Hematopoietic multipotent progenitor cell (in vitro differentiated cells): ENCODE data around the gene MOV10L1. TPM values are rescaled to one million over a fixed set of nuclear protein-coding genes. Genes with fewer than 3 reads are reported as not detected.

Experiments used
- DNase-seq, 3 donors: peaks; one replicate each; pipeline ENCODE4 v3.0.0-alpha.2; 2011 to 2015; ENCODE audit warnings: low read depth in 2 of 3, low spot score in 2 of 3
- total RNA-seq: library from RNA; depleted of rRNA; stranded (reverse); fragments of >200 nt; gene quantifications from one replicate; pipeline ENCODE4 v1.2.3, GENCODE V29; 2012

MOV10L1 gene
- total RNA-seq, 1 donor: 0.27 TPM

DNA sequence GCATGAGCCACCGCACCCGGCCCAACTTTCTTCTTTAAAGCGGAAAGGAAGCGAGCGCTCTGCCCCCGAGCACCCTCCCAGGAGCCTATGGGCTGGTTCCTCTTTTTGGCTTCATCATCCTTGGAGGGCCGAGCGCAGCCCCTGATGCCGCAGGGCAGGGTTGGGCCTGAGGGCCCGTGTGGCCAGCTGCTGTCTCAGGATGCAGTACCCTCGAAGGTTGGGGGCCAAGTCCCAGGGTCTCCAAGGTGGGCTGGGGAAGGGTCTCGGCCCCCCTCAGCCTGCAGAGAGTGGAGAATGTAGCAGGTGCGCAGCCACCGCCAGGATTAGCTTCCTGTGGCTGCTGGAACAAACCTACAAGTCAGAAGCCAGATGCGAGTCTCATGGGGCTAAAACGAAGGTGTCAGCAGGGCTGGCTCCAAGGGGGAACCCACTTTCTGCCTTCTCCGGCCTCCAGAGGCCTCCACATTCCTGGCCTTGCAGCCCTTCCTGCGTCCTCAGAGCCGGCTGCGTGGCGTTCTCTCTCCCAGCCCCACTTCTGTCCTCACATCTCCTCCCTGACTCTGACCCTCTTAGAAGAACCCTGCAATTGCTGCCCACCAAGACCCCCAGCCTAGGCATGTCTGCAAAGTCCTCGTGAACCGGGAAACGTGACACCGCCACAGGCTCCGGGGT is 83.6 kb downstream of the MOV10L1 start:
- DNase-seq: peak in 1 of 3 donors; percentile 42

DNA sequence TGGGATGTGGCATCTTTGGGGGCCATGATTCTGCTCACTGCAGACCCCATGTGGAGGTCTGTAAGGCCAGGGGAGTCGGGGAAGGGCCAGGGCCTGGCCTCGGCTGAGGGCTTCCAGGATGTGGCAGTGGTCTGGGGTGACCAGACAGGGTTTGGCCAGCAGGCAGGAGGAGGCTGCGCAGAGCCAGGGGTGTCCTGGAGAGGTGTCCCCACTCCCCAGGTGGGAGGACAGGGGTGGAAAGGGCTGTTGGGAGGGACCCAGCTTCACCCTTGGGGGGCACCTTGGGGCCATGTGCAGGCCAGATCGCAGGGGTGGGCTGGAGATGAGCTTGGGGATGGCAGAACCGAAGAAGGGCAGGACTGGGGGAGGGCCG is 84.2 kb downstream of the MOV10L1 start:
- no peak for DNase-seq

DNA sequence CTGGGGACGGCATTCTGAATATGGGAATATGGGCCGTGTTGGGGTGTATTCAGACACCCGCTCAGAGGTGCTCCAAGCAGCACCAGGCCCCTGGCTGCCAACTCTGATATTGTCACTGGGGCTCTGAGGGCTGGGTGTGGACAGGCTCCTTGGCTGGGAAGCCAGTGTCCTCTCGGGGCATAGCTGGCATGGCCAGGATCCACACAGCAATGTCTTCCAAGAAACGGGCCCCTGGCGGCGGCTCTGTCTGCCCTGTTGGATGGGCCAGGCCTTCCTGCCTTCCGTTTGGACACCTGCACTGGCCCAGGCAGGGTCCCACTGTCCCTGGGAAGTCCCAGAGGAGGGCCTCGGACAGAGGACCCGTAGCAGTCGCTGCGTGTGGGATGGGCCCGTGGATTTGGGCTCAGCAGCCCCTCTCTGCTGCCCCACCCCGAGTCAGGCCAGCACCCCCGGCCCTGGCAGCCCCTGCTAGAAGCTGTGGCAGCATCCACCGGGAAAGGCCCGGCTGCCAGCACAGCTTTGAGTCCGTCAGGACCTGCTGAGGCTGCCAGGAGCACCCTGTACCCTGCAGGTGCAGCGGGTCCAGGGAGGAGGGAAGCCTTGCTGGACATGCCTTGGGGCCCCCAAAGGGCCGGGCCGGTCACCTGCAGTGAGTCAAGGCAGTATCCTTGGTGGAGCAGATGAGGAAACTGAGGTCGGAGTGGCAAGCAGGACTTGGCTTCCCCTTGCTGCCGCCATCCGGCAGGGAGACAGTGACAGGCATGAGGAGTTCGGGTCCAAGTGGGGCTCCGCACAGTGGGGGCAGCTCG is 84.8 kb downstream of the MOV10L1 start:
- no peak for DNase-seq

DNA sequence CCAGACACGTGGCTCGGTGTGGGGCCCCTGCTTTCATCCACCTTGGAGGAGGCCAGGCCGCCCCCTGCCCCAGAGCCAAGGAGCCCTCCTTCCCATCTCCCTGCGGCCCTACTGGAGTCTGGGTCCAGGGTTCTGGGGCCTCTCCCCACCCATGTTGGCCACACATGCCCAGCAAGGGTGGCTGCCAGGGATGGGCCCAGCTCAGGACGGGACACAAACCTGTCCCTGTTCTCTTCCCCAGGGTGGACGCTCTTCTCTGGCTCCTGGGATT is 85.3 kb downstream of the MOV10L1 start:
- DNase-seq: no peak

DNA sequence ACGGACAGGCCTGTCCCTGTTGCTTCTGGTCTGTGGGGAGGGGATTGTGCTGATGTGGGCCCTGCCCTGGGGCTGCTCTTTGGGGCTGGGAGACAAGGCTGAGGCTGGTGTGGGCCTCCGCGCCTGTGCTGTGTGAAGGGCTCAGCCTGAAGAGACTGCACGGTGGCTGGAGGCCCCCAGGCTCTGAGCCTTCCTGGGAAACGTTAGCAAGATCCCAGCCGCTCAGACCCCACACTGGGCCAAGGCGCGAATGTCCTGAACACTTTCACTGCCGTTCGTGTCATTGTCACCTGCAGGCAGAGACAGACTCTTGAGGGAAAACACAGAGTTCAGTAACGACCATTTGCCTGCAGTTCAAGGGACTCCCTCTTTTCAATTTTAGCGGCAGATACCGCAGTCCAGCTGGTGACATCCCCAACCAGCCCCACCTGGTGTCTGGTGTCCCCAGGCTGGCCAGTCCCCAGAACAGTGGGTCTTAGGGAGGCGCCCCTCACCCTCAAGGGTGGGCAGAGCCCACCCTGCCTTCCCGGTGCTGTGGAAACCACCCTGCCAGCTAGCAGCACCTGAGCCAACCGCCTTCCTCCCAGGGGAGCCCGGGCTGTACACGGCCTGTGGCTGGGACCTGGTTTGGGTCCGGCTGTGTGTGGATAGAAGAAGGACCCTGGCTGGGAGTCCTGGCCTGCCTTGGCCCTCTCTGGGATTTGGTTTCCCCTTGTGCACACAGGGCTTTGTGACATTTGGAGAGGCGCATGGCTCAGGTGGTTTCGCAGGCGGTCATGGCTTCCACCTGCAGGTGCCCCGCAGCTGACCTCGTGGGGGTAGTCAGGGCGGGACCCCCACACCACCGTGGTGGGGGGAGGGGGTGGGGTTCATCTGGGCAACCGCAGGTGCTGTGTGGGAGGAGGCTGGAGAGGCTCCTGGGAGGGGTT is 86.4 kb downstream of the MOV10L1 start:
- no peak for DNase-seq

DNA sequence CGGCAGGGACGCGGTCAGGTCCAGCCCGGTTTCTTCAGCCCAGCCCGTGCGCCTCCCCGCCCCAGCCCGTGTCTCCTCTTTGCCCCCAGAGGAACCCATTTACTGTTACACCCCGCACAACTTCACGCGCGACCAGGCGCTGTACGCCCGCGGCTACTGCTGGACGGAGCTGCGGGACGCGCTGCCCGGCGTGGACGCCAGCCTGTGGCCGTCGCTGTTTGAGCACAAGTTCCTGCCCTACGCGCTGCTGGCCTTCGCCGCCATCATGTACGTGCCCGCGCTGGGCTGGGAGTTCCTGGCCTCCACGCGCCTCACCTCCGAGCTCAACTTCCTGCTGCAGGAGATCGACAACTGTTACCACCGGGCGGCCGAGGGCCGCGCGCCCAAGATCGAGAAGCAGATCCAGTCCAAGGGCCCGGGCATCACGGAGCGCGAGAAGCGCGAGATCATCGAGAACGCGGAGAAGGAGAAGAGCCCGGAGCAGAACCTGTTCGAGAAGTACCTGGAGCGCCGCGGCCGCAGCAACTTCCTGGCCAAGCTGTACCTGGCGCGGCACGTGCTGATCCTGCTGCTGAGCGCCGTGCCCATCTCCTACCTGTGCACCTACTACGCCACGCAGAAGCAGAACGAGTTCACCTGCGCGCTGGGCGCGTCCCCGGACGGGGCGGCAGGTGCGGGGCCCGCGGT is 87.2 kb downstream of the MOV10L1 start:
- no peak for DNase-seq

DNA sequence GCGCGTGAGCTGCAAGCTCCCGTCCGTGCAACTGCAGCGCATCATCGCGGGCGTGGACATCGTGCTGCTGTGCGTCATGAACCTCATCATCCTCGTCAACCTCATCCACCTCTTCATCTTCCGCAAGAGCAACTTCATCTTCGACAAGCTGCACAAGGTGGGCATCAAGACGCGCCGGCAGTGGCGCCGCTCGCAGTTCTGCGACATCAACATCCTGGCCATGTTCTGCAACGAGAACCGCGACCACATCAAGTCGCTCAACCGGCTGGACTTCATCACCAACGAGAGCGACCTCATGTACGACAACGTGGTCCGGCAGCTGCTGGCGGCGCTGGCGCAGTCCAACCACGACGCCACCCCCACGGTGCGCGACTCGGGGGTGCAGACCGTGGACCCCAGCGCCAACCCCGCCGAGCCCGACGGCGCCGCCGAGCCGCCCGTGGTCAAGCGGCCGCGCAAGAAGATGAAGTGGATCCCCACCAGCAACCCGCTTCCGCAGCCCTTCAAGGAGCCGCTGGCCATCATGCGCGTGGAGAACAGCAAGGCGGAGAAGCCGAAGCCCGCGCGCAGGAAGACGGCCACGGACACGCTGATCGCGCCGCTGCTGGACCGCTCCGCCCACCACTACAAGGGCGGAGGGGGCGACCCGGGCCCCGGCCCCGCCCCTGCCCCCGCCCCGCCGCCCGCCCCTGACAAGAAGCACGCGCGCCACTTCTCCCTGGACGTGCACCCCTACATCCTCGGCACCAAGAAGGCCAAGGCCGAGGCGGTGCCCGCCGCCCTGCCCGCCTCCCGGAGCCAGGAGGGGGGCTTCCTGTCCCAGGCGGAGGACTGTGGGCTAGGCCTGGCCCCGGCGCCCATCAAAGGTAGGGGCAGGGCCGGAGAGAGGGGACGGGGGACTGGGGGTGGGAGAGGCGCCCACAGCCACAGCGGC is 88.0 kb downstream of the MOV10L1 start:
- DNase-seq: no peak

DNA sequence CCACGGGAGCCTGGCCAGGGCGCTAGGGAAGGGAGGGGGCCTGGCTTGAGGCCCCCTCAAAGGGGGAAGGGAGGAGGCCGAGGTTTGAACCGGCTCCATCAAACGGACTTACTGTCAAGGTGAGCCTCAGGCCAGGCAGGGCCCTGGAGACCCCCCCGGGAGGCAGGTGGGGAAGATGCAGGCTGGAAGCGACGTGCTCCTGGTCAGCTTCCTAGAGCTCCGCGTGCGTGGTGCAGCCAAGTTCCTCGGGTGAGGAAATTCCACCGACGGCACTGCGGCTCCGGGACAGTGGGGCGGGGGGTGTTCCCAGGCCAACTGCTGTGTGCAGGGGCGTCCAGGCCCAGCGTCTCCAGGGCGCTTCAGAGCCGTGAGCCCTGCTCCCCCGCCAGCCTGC is 88.7 kb downstream of the MOV10L1 start:
- no peak for DNase-seq

DNA sequence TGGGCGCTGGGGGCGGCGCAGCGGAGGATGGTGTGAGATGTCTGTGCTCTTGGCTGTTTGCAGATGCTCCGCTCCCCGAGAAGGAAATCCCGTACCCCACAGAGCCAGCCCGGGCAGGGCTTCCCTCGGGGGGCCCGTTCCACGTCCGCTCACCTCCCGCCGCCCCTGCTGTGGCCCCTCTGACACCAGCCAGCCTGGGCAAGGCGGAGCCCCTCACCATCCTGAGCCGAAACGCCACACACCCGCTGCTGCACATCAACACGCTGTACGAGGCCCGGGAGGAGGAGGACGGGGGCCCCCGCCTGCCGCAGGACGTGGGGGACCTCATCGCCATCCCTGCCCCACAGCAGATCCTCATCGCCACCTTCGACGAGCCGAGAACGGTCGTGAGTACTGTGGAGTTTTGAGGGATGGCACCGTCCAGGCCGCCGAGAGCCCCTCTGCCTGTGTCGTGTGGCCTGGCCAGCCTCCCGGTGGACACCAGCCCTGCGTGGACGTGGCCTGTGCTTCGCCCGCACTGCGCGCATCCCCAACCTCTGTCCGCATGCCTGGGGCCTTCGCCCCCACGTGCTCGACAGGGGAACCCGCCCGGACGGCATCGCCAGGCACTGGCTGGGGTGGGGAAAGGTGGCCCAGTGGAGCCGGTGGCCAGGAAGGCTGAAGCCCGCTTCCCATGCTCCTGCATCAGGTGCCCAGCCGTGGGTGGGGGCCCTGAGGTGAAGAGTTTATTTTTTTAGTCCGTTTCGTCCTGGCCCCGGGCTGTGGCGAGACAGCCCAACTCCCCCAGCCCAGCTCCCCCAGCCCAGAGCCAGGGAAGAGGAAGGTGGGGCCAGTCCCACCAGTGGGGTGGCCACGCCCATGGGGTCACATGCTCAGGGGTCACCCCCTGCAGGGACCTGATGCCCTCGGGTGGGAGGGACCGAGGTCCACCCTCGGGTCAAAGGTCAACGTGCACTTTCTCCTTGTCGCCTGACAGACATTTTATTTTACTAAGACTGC is 89.4 kb downstream of the MOV10L1 start:
- DNase-seq: no peak

DNA sequence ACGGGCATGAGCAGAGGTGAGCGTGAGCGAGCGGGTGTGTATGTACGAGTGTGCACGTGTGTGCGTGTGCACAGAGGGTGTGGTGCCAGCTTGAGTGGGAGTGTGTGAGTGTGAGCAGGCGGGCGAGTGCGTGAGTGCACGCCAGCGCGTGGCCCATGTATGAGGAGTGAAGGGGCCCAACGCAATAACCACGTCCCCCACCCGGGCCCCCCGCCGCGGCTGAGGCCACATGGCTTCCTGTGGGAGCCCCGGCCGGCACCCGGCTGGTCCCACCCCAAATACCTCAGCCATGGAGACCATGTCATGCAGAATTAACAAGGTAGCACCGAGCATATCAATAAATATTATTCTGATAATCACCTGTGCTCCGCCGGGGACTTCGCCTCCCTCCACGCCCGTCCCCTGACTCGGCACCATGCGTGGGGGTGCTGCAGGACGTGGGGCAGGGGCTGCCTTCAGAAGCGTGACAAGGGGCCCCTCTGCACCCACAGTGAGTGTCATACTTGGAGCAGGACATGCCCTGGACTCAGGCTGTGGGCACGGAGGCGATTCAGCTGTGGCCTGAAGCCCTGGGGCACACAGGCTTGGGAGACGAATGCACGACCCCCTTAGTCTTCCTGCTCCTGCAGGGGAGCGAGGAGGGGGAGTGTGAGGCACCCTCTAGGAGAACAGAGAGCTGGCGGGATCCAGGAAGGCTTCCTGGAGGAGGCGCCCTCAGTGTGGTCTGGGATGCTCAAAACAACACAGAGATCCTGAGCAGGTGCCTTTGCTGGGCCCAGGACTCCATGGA is 90.3 kb downstream of the MOV10L1 start:
- DNase-seq: no peak

DNA sequence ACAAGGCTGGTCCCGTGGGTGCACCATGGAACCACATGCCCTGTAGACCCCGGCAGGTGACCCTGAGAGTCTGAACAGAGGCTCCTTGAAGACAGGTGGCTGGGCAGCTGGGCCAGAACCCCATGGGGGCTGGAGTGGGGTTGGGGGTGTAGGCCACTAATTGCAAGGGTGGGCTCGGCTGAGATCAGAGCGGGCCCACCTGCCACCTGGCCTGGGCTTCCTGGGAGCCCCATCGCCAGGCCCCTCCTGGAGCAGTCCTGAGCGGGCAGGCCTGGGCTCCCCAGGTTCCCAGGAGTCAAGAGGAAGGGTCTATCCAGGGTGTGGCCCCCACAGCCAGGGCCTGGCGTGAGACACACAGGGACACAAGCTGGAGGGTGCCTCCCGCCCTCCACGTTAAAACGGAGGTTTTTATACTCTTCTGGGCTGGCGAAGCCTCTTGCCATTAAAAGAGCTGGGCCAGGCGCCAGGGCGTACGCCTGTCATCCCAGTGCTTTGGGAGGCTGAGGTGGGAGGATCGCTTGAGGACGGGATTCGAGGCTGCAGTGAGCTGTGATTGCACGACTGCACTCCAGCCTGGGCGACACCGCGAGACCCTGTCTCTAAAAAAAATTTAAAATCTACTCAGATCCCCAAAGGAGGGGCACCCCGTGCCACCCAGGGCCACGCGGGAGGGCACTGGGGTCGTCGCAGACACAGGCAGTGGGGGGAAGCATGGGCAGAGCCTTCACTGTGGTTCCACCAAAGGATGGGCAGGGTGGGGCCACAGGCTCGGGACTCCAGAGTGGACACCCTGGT is 91.1 kb downstream of the MOV10L1 start:
- DNase-seq: no peak

DNA sequence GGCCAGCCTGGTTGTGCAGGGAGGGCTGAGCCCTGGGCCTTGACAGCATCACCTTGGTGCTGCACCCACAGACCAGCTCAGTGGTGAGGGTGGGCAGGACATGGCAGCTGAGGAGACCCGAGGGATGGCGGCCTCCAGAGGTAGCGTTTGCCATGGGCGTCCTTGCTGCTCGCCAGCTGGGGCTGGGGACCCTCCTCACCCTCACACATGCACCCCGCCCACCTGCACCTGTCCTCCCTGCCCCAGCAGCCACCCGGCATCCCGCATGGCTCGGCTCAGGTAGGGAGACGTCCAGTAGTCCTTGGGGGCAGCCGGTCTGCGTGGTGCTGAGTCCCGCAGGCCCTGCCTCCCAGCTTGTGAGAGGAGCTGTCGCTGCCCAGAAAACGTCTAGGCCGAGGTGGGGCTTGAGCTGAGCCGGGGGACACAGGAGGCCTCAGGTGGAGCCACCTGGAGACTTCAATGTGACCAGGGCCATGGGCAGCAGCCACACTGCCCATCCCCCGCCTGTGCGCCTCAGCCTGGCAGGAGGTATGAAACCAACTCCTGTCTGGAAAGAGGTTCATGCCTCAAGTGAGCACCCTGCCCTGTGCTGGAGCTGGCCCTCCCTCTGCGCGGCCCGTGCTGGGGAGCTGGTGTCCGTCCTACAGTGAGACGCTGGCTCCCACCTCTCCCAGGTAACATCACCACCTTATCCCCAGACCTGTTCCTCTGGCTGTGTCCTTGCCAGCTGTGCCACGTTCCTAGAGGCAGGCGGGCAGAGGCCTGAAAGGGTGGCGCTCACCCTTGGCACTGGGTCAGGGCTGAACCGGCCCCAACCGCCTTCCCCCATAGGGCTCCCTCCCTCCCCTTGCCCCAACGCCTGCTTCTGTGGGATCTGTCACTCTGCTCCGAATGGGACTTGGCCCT is 92.6 kb downstream of the MOV10L1 start:
- DNase-seq: no peak

DNA sequence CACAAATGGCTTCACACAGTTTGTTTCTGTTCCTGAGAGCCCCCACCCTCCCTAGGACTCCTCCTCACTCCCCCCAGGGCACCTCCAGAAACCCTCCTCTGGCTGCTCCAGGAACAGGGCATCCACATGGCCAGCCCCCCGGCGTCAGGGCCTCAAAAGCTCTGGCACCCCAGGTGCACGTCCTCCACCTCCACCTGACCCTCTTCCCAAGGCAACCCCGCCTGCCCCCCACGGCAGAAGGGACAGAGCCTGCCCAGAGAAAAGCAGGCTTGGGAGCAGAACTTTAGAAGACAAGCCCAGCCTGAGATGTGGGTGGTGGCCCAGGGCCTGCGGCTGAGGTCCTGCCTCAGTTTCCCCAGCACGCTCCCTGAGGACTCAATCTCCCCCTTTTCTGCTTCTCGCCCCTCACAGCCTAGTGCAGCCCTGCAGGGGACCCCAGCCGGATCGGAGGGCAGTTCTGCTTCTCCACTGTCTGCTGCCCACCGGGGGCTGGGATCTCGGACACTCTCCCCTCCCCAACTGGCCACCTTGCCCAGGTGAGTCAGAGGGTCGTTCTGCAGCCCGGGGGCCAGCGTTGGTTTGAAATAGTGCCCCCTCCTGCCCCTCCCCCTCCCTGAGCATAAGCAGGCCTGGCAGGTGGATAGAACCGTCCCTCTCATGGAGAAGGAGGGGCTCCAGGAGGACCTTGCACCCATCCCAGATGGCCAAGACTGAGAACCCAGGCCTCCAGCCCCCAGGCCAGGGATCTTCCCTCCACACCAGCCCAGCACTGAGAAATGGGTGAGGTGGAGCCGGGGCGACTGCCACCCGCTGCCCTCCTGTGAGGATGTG is 93.5 kb downstream of the MOV10L1 start:
- DNase-seq: no peak

DNA sequence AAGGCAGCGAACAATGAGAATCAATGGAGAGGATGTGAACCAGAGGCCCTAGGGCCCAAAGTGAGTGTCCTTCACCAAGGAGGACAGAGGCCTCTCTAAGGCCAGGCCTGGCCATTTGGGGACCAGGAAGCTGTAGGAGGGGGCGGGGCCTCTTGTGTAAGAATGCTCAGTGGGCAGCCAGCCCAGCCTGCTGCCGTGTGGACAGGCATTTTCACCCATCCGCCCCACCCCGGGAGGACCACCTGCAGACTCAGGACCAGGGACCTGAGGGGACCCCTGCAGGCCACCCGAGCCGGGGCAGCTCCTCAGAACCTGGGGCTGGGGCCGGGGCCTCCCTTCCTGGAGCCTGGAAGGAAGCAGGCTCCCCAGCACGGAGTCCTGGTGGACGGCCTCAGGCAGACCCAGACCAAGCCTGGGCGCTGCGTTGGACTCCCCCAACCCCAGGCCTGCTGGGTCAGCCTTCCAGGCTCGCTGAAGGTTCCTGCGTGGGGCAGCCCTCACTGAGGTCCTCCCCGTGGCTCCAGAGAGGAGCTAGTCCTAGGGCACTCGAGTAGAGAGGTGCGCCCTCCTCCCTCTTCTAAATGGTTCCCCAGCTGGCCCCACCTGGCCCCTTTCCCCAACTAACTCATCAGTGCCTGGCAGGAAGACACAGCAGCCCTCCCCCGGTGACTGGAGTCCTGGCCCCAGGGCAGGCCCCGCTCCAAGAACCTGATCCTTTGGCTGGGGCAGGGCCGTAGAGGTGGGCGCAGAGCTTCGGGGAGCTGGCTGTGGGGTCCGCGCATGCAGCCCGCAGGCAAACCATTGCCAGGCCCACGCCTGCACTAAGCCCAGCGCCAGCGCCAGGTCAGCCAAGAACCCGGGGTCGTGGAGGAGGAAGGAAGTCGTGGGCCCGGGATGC is 94.4 kb downstream of the MOV10L1 start:
- DNase-seq: no peak
